Measurements from ENCODE around the gene KPNA5.

DNA sequence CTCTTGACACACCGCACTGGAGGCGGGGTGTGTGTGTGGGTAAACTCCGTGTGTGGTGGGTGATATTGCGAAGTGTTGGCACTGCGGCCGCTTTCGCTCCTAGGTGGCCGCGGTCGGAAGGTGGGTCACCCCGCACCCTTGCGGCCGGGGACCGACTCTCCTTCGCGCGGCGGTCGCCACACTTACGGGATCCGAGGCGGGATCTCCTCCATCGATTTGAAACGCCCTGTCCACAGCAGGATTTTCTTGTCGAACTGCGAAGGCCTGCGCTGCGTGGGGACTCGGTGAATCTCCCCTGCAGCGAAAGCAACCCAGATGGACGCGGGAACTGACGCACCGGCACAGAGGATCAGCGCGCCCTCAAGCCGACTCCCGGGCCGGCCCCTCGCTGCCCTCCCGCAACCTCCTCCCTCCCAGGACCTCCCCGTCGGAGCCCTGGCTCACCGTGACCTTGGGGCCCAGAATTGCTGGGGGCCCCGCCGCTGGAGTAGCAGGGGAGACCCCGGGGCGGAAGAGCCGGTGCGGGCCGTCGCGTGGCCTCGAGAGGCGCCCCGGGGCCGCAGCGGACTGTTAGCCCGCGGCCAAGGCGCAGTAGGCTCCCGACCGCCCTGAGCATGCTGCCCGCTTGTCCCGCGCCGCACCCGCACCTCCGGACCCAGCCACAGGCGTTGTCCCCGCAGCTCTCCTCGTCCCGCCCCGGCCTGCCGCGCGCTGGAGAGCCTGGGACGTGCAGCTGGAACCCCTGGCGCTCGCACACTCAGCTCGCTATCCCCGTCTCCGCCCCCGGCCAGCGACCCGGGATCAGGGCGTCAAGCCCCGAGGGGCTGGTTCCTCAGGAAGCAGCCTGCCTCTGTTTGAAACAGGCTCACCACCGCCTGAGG, 84.2 kb downstream of the KPNA5 start, which contains the start of gene FAM162B:
- no peak for TF ChIP-seq POLR2A (IDR thresholded peaks at IDR 0.05; ENCODE audit: low read length)
- no peak for TF ChIP-seq GATA1 (IDR thresholded peaks at IDR 0.05; ENCODE audit: low read depth, low read length)
